22Rv1 (cell line): ENCODE results near the gene EOLA1.

ENCODE experiments used
- CTCF ChIP-seq: fragments of 450-650 bp; IDR thresholded peaks from 2 replicates; pipeline ENCODE4 v1.5.1; 2017; ENCODE audit warnings: mild to moderate bottlenecking
- ZFX ChIP-seq: fragments of 450-650 bp; IDR thresholded peaks from 2 replicates; pipeline ENCODE4 v1.6.1; 2017; ENCODE audit warnings: antibody characterized with exemption, borderline replicate concordance

DNA sequence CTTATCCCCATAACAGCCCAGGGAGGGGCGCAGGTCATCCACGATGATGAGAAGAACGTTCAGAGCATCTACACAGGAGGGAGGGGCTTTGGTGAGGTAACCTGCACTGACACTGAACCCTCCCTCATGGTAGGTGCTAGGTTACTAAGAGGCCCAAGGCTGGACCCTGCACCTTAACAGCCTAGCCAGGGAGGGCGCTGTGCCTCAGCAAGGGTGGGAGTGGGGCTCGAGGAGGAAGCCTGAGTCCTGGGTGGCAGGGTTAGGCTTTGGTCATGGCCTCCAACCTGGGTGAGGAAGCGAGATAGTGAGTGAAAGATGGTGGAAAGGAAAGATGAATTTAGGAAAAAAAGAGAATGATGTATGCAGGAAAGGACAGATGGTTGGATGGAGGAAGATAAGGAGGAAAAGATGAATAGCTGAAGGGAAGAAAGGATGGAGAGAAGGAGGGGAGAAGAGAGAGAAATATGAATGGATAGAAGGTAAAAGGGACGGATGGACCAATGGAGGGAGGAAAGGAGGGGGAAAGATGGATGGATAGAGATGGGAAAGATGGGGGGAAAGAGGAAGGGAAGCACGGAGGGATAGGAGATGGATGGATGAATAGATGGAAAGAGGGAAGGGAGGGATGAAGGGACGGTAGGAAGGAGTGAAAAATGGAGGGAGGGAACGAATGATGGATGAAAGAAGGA lies 36.4 kb upstream of the EOLA1 start:
- TF ChIP-seq CTCF (no peak), ZFX (no peak)
